ENCODE data around the gene LRRFIP2. TPM values are rescaled to one million over a fixed set of nuclear protein-coding genes. Genes with fewer than 3 reads are reported as not detected.

The LRRFIP2 gene
- total and polyA plus RNA-seq, 2 of the 4 experiments (the other 2 are of a cell fraction), result 20.6 to 31.0 TPM

DNA sequence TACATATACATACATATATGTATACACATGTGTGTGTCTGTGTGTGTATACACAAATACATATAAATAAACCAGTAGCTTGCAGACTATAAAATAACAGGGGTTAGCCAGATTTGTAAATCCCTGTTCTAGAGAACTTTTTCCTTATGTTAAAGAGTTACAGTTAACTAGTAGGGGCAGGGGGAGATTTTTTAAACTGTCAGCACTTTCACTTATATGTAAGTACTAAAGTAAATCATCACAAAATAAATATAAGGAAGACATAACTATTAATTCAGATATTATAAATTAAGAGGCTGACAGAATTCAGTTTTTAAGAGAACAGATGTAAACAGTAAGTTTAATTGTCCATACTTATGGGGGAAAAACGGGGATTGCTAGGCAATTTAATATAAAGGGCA, 74.0 kb downstream of the LRRFIP2 start:
- POLR2A ChIA-PET (ENCODE audit: unreplicated experiment), result no interaction called here

More for the DNA sequence above, 74.0 kb downstream of the LRRFIP2 start:
- DNase-seq, result no peak
- TF ChIP-seq RCOR1 (IDR thresholded peaks at IDR 0.05; ENCODE audit: insufficient replicate concordance, low read length), result no peak
- TF ChIP-seq MAFK (IDR thresholded peaks at IDR 0.05; ENCODE audit: low read depth, low read length), result peak; percentile 30; the same call in 1 of the 2 replicates
- no peak overlapping the region for H3K23ac ChIP-seq (ENCODE audit: low read depth, low read length)
- no TSS peak for BruUV-seq (replicated peaks)
- H3K9ac ChIP-seq (ENCODE audit: low read depth, low read length), result no peak overlapping the region
- no peak overlapping the region for H2AFZ ChIP-seq (replicated peaks; ENCODE audit: low read length, poor library complexity)
- no peak overlapping the region for H3K18ac ChIP-seq (ENCODE audit: low read depth, low read length)
- no peak overlapping the region for H3K4me3 ChIP-seq (ENCODE audit: insufficient read depth, low read depth, low read length)
- peaks cover 3% of the 10 kb centered on the region; the same call in 1 of the 2 replicates for H3K9me1 ChIP-seq (ENCODE audit: insufficient read depth, low read length)
- H2AK9ac ChIP-seq (replicated peaks; ENCODE audit: low read depth, low read length, poor library complexity), result no peak overlapping the region
- H3K27me3 ChIP-seq (ENCODE audit: control insufficient read depth, insufficient read depth, low read length), result no peaks in the 10 kb centered on the region
- no peak for ATAC-seq (ENCODE audit: low read depth)
- intact Hi-C loops (cut with micrococcal nuclease) (no loop called here), dilution Hi-C loops (cut with HindIII; ENCODE audit: low sequenced_read_pairs, unreplicated experiment) (no loop called here), in situ Hi-C loops (cut with MboI; ENCODE audit: low sequenced_read_pairs) (no loop called here)
- H3K36me3 ChIP-seq (ENCODE audit: control insufficient read depth, insufficient read depth, low read length), result peaks cover 3% of the 10 kb centered on the region
- no peak overlapping the region for H2BK20ac ChIP-seq (ENCODE audit: low read depth, low read length)
- no peak overlapping the region for H3K56ac ChIP-seq (ENCODE audit: extremely low read depth, insufficient read depth, low read length)
- H3K4ac ChIP-seq (ENCODE audit: low read depth, low read length), result no peak overlapping the region
- no peak overlapping the region for H2BK15ac ChIP-seq (ENCODE audit: low read depth, low read length)
- no peak overlapping the region for H2BK120ac ChIP-seq (ENCODE audit: low read depth, low read length)
- H2BK5ac ChIP-seq (ENCODE audit: low read depth, low read length, poor library complexity, severe bottlenecking), result no peak overlapping the region
- CTCF ChIA-PET, result no interaction called here
- no CpG with 5 or more reads among the region's 1 CpG for WGBS, 2 experiments (ENCODE audit: extremely low coverage in 2 of 2, insufficient read length in 1 of 2)
- no peak overlapping the region for H4K5ac ChIP-seq (ENCODE audit: low read depth, low read length)
- H4K91ac ChIP-seq (ENCODE audit: insufficient read depth, low read depth, low read length), result no peak overlapping the region
- no peaks in the 10 kb centered on the region for H3K9me3 ChIP-seq (ENCODE audit: control insufficient read depth, insufficient read depth, low read length)
- peaks cover 4% of the 10 kb centered on the region; the same call in 1 of the 2 replicates for H3K4me1 ChIP-seq (ENCODE audit: control insufficient read depth, insufficient read depth, low read length)
- H4K20me1 ChIP-seq (ENCODE audit: insufficient read depth, low read length), result no peaks in the 10 kb centered on the region; the same call in 1 of the 2 replicates
- H2AK5ac ChIP-seq (ENCODE audit: low read depth, low read length), result no peak overlapping the region
- H3K14ac ChIP-seq (replicated peaks; ENCODE audit: low read depth, low read length), result no peak overlapping the region
- H3K27ac ChIP-seq (ENCODE audit: insufficient read depth, low read length), result no peak overlapping the region
- peaks cover 11 to 36% of the 10 kb centered on the region in 2 experiments for H3K79me1 ChIP-seq (ENCODE audit: low read depth in 1 of 2, low read length in 2 of 2)
- no peak overlapping the region for H3K4me2 ChIP-seq (ENCODE audit: low read depth, low read length)
- H4K8ac ChIP-seq (ENCODE audit: low read depth in 2 of 2, low read length in 2 of 2), result no peak overlapping the region

All from IMR-90 (cell line).